Measurements from ENCODE around the gene SLC5A9.

SLC5A9 gene

DNA sequence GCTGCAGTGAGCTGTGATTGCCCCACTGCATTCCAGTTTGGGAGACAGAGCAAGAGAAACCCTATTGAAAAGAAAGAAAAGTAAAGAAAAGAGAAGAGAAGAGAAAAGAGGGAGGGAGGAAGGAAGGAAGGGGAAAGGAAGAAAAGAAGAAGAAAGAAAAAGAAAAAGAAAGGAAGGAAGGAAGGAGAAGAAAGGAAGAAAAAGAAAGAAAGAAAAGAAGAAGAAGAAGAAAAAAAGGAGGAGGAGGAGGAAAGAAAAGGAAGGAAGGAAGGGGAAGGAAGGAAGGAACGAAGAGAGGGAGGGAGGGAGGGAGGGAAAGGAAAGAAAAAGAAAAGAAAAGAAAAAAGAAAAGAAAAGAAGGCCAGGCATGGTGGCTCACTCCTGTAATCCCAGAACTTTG, 10.2 kb downstream of the SLC5A9 start:
- no peak for TF ChIP-seq CTCF (IDR thresholded peaks at IDR 0.05; ENCODE audit: low read depth, low read length)
- in situ Hi-C loops (cut with HindIII; ENCODE audit: low sequenced_read_pairs) = no loop called here

DNA sequence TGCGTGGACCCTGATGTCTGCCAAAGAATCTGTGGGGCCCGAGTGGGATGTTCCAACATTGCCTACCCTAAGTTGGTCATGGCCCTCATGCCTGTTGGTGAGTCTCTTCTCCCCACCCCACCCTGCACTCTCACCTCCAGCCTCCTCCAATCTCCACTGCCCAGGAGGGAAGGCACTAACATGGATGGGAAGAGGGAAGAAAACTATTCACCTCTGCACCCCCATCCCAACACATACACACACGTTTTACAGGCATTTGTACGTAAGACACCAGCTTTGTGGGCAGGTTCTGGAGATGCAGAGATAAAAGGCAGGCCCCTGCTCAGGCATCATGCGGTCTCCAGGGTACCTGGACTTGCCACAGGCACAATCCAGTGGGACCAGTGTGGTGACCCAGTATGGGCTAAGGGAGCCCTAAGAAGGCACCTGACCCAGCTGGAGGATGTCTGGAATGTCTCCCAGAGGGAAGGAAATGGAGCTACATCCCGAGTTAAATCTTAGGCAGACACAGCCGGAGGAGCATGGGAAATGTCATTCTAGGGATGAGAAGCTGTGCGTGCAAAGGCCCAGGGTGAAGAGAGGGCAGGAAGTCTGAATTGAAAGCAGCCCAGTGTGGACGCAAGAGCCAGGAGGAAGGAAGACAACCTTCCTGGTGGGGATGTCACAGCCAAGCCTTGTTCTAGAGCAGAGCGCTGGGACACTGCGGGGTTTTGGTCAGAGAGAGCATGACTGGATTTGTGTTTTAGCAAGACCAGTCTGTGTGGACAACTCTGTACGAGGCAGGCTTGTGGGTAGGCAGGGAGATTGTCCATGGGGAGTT, 11.4 kb downstream of the SLC5A9 start:
- H3K4me3 ChIP-seq (ENCODE audit: low read depth, low read length) = no peak overlapping the region

More for the DNA sequence above, 10.2 kb downstream of the SLC5A9 start:
- H3K4me3 ChIP-seq (ENCODE audit: low read depth, low read length) = no peak overlapping the region
- no peak for DNase-seq (ENCODE audit: low read depth, low spot score)

DNA sequence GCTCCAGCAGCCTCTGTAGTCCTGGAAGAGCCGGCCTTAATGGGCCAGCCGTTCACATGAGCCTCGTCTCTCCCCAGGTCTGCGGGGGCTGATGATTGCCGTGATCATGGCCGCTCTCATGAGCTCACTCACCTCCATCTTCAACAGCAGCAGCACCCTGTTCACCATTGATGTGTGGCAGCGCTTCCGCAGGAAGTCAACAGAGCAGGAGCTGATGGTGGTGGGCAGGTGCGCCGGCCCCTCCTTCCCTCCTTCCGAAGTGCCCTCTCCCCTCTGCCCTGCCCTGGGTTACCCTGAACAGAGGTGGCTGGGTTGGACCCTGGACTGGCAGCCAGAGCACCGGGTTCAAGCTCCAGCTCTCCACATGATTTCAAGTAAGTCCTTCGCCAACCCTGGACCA, 13.1 kb downstream of the SLC5A9 start:
- no peak for TF ChIP-seq CTCF (IDR thresholded peaks at IDR 0.05; ENCODE audit: low read depth, low read length)

More for the DNA sequence above, 11.4 kb downstream of the SLC5A9 start:
- in situ Hi-C loops (cut with HindIII; ENCODE audit: low sequenced_read_pairs) = no loop called here
- no peak for DNase-seq (ENCODE audit: low read depth, low spot score)
- no peak for TF ChIP-seq CTCF (IDR thresholded peaks at IDR 0.05; ENCODE audit: low read depth, low read length)

DNA sequence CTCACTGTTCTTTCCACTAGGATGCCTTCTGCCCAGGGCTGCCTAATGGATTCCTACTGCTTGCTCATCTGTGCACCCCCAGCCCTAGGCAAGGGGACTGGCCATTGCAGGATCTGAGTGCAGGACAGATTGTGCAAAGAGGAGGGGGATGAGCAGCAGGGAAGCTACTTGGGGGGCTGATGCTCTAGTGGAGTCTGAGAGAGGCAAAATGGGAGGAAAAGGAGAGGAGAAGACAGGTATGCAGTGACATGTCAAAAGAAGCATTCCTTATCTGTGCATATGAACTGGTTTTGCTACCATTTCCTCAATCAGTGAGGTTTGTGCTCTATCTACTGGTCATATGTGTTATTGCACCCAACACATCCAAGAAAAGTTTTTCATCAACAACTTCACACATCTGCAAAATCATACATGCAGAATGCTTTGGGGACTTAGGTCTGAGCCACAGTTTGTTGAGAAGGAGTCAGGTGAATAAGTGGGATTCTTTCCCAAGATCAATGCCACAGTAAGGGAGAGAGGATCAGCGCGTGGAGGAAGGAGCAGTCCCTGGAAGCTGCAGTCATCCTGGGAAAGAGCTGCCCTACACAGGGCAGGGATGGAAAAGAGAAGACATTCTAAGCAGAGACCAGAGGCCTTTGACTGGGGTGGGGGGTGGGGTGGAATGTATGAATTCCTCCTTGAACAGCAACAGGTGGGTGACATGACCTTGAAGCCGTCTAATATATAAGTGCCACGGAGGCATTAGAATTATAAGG, 14.4 kb downstream of the SLC5A9 start:
- in situ Hi-C loops (cut with HindIII; ENCODE audit: low sequenced_read_pairs) = no loop called here
- TF ChIP-seq CTCF (IDR thresholded peaks at IDR 0.05; ENCODE audit: low read depth, low read length) = peak; percentile 53
- H3K4me3 ChIP-seq (ENCODE audit: low read depth, low read length) = no peak overlapping the region
- DNase-seq (ENCODE audit: low read depth, low spot score) = peak; percentile 26

More for the DNA sequence above, 13.1 kb downstream of the SLC5A9 start:
- H3K4me3 ChIP-seq (ENCODE audit: low read depth, low read length) = no peak overlapping the region
- DNase-seq (ENCODE audit: low read depth, low spot score) = no peak
- in situ Hi-C loops (cut with HindIII; ENCODE audit: low sequenced_read_pairs) = no loop called here

GRCh38 chr1:48242141-48242736, 19.7 kb downstream of the SLC5A9 start:
- no peak for DNase-seq (ENCODE audit: low read depth, low spot score)
- H3K4me3 ChIP-seq (ENCODE audit: low read depth, low read length) = no peak overlapping the region
- in situ Hi-C loops (cut with HindIII; ENCODE audit: low sequenced_read_pairs) = no loop called here
- no peak for TF ChIP-seq CTCF (IDR thresholded peaks at IDR 0.05; ENCODE audit: low read depth, low read length)

GRCh38 chr1:48245106-48245505, 22.6 kb downstream of the SLC5A9 start:
- in situ Hi-C loops (cut with HindIII; ENCODE audit: low sequenced_read_pairs) = no loop called here
- no peak for TF ChIP-seq CTCF (IDR thresholded peaks at IDR 0.05; ENCODE audit: low read depth, low read length)
- no peak overlapping the region for H3K4me3 ChIP-seq (ENCODE audit: low read depth, low read length)
- DNase-seq (ENCODE audit: low read depth, low spot score) = no peak
